ENCODE data around the gene RASGRP3.

GRCh38 chr2:33605056-33605455 lies 128.6 kb downstream of the RASGRP3 start:
- TF ChIP-seq CTCF (IDR thresholded peaks at IDR 0.05 in 8 of 11, conservative IDR thresholded peaks at IDR 0.05 in 3 of 11): no peak
- no peak for TF ChIP-seq POLR2A (IDR thresholded peaks at IDR 0.05)
- no peak for TF ChIP-seq POLR2AphosphoS5 (IDR thresholded peaks at IDR 0.05)
